ENCODE data around the gene MAP3K10.
"Not testable (repeated sequence)": the region's sequence is repeated elsewhere in the genome, so short reads cannot be mapped to it uniquely, and the experiment has no call there.

Gene MAP3K10

DNA sequence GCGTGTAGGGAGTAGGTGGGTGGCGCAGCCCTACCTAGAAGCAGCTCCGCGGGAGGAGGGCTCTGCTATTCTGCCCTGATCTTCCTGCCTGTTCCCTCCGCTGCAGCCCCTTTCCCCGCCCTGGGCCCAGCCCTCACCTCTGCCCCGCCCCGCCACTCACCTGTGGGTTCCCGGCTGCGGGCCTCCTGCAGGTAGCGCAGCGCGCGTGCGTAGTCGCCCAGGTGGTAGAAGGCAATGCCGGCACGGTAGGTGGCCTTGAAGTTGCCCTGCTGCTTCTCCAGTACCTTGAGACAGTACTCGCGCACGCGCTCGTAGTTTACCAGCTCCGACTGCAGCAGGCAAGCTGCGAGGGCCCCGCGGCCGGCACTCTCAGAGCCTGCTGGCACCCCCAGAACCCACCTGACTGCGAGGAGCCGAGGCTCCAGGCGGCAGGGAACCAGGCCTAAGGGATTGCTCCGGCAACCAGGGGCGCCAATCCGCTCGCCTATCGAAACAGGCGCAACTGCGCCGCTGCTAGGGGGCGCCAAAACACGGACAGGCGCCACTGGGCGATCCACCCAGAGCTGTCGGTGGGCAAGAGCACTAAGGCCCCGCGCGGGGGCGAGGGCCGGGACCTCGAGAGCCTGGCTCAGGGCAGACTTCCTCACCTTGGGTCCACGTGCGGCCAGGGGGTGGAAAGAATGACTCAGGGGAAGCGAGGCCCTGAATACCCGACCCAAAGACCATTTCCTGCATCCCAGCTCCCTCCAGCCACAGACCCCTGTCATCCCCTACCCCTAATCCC is 26.0 kb downstream of the MAP3K10 start:
- DNase-seq (ENCODE audit: low read depth) = no peak

DNA sequence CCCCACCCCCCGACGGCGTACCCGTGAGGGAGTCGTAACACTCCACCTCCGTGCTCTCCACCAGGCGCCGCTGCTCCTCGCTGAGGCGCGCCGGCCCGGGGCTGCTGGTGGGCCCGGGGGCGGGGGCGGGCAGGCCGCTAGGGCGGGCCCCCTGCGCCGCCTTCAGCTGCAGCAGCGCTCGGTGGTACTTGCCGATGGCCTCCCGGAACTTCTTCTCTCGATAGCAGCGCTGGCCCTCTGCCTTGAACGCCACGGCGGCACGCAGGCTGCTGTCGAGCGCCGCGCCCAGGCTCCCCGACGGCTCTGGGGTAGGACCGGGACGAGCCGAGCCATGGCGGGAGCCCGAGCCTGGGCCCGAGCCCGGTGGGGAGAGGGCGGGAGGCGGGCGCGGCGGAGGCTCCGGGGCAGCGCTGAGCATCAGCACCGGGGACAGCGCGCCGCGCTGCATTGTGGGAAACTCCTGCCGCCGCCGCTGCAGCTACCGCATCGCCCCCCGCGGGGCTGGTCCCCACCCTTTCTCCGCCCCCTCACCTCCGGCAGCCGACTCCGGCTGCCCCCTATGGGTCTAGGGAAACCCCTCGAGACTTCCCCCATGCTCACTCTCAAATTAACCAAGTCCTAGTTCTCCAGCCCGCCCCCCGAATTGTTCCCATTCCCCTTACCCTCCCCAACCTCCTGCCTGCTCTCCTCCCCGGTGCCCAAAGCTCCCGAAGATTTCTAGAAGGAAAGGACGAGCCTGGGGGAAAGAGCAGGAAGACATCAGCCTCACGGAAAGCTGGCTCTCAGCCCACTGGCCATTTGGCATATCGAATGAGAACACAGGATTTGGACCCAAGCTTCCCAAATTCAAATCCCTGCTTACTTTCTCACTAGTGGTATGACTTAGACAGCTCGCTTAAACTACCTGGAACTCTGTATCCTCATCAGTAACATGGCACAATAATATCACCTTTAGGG is 27.0 kb downstream of the MAP3K10 start, which contains the start of gene TTC9B:
Gene TTC9B (minus strand): TSS at position 451 of the 957 bp plus-strand sequence. CDS start 3 bp downstream, at position 448.
- no peak for DNase-seq (ENCODE audit: low read depth)

DNA sequence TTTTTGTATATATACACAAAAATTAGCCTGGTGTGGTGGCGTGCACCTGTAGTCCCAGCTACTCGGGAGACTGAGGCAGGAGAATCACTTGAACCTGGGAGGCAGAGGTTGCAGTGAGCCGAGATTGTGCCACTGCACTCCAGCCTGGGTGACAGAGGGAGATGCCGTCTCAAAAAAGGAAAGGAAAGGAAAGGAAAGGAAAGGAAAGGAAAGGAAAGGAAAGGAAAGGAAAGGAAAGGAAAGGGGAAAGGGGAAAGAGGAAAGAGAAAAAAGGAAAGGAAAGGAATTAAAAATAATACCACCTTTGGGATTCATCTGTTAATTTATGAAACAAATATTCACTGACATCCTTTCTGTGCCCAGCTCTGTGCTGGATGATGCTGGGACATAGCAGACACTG is 27.8 kb downstream of the MAP3K10 start:
- not testable (repeated sequence) for DNase-seq (ENCODE audit: low read depth)

DNA sequence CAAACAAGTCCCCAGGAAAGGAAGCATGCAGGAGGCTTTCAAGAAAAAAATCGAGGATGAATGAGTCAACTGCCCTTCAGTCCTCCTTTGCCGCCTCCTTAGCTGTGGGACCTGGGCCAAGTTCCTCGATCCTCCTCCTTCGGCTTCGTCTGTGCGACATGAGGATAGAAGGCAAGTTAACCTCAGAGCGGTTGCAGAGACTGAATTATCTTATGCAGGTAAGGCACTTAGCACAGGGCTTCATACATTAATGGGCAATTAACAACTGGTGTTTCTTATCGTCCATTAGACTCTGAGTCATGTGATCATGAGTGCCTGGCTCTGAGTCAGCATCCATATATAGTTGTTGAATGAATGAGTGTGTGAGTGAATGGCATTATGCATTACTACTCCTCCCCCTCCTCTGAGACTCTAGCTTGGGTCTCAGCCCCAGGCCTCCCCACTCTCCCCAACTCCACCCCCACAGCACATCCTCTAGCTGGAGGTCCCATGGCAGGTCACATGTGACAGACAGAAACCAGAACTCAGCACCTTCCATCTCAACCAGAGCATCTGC is 28.6 kb downstream of the MAP3K10 start:
- DNase-seq (ENCODE audit: low read depth) = peak; percentile 95

DNA sequence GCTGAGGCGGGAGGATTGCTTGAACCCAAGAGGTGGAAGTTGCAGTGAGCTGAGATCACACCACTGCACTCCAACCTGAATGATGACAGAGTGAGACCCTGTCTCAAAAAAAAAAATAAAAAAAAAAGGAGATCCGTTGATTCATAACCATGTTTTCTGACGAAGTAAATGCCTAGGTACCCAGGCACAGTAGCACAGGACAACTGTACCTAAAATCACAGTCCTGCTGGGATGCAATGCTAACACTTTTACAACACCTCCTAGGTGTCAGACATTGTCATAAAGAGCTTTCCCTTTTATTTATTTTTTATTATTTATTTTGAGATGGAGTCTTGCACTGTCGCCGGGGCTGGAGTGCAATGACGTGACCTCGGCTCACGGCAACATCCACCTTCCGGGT is 29.4 kb downstream of the MAP3K10 start:
- no peak for DNase-seq (ENCODE audit: low read depth)

DNA sequence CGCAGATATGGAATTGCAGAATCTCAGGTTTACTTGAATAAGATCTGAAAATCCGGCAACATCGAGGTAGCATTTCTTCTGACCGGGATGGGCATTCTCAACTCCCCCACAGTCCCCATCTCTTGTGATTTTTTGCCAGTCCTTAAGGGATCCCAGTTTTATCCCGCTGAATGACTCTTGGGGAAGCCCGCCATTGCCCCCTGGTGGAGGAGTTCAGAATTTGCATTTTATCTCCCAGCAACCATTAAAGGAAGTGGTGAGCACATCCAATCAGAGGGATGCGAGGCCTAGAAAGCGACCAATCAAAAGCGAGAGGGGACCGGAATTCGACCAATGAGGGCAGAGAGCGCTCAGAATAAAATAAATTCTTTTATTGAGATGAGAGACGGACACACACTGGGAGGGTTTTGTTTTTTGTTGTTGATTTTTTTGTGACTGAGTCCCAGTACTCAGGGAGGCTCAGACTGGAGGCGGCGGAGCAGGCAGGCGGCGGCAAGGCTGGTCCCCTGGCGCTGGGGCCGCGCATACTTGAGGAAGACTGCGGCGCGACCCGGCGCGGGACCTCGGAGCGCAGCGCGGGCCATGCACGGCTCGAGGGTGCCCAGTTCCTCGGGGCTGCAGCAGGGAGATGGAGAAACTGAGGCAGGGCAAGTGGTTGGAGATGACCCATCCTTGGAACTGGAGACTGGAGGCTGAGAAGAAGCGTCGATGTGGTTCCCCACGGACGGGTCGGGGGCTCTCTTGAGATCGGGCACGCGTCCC is 30.8 kb downstream of the MAP3K10 start:
- DNase-seq (ENCODE audit: low read depth) = peak; percentile 81

DNA sequence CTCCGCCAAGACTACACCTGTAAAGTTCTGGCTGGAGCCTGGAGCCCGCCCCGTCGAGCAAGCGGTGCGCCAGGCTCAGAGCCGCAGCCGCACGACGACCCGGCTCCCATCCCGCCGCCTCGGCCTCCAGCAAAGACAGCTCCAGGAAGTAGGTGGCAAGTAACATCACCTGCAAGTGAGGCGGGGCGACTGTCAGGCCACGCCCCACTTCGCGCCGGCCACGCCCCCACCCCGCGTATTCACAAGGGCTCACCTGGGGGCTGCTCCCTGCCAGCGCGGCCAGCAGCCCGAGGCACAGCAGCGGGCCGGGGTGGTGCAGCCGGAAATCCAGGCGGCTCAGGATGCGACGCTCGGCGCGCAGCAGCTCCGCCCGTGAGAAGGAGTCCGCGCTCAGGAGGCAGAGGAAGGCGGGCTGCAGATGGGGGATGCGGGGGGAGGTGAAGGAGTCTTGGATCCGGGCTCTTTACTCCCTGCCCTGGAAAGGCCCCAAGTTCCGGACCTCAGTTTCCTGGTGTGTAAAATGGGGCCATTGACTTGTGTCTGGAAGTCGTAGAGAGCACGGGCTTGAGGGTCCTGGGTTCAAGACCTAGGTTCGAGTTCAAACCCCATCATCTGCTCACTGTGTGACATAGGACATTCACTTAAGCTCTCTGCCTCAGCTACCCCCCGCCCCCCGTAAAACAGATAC is 32.1 kb downstream of the MAP3K10 start:
- no peak for DNase-seq (ENCODE audit: low read depth)

DNA sequence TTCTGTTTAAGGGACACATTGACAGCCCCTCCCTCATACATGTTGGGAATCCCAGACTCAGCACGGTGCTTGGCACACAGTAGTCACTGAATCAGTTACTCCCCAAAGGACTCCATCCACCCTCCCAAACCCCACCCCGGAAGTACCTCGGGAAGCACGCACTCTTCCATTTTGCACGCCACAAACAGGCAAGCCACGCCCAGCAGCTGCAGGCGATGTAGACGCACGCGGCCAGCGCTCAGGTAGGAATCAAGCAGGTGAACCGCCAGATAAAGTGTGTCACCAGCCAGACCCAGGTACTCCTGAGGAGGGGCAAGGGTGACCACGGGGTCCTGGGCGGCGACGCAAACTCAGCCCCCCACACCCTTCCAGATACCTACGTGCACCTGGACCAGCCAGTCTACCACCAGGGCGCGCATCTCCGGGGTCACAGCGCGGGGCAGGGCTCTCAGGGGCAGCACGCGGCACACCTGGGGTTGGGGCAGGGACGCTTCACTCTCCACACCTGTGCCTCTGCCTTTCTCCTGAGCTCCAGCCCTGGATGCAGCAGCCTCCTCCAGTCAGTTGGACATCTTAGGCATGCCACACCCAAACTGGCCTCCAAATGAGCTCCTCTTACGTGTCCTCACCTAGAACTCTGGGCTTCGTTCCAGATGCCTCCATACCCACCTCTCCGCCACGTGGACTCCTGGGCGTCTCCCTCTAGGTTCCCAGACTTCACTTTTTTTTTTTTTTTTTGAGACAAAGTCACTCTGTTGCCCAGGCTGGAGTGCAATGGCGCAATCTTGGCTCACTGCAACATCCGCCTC is 33.3 kb downstream of the MAP3K10 start:
- DNase-seq (ENCODE audit: low read depth) = no peak

DNA sequence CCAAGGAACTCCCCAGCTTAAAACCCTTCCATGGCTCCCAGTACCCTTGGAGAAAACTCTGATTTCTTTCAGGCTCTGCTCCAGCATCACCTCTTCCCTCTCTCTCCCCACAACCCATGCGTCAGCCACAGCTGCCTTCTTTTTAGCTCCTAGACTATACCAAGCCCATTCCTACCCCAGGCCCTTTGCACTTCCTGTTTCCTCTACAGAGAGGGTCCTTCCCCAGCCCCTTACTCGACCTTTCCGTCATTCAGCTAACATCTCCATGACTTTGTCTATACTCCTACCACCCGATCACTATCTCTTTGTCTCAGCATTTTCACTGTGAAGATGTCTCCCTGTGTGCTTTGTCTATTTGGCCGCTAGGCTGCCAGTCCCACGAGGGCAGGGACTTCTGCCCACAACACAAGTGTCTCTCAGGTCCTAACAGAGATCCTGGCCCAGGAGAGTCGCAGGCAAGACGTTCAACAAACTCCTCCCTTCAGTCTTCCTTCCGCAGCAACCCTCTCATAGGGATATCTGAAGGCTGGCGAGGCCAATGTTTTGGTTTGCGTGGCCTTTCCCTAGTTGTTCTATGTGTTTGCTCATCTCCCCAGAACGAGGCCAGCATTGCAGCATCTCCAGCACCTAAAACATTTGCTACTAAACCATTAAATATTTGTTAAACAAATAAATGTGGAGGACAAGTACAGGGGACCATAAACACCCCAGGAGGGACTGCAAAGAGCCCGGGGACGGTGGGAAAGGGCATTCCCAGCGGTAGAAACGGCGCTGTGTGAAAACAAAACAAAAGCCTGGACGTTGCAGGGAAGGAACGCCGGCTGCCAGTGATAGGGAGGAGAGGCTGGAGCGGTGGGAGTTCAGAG is 34.4 kb downstream of the MAP3K10 start:
- no peak for DNase-seq (ENCODE audit: low read depth)

DNA sequence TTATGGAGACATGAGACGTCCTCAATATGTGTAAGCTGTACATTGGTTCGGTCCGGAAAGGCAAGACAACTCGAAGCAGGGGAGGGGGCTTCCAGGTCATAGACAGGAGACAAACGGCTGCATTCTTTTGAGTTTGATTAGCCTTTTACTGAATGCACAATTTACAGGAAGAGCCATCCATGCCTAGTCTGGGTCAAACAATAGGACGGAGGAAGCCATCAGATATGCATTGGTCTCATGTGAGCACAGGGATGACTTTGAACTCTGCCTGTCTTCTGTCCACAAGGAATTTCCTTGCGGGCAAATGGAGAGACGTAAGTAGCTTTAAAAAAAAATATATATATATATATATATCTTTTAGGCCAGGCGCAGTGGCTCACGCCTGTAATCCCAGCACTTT is 37.1 kb downstream of the MAP3K10 start:
- no peak for DNase-seq (ENCODE audit: low read depth)

DNA sequence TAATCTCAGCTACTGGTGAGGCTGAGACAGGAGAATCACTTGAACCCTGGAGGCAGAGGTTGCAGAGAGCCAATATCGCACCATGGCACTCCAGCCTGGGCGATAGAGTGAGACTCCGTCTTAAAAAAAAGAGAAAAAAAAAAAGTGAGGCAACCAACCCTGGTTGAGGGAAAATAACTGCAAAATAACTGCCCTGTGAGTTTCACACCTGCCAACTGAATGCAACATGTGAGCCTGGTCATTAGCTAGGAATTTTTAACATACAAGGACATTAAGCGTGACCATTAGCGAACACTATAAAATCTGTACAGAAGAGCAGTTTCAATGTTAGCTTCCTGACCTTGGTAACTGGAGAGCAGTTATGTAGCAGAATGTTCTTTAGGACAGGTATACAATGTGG is 37.6 kb downstream of the MAP3K10 start:
- DNase-seq (ENCODE audit: low read depth) = no peak

DNA sequence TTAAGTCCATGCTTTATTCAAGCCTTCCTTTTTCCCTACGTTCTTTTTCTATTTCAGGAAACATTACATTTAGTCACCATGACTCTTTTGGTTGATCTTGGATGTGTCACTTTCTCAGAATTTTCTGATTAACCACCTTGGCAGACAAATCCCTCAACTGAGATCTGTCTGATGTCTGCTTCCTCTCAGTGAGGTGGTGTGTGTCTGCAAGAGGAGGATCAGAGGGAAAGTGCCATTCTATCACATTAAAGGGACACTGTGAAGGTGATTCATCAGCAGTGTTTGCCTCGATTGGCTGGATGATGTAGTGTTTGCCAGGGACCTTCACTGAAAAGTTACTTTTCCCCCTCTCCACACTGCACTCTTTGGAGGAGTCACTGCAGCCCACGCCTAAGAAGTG is 38.3 kb downstream of the MAP3K10 start:
- no peak for DNase-seq (ENCODE audit: low read depth)

DNA sequence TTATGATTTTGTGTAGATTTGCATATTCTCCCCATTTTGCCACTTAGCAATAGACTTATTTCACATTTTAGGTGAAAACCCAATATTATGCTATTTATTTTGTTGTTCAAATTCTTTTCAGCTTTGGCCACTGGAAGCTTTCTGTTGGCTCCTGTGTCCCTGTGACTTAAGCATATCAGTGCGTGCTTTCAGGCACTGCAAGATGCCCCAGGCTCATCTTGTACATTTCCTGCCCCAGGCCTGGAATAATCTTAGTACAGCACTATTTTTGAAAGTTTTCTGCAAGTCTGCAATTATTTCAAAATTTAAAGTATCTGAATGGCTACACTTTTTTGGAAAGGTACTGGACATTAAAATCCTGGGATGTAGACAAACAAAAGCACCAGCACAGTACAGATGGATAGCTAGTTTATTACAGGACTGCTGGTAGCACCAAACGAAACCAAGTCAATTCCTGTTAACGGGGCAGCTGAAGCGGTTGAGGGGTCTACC is 38.7 kb downstream of the MAP3K10 start:
- DNase-seq (ENCODE audit: low read depth) = no peak

DNA sequence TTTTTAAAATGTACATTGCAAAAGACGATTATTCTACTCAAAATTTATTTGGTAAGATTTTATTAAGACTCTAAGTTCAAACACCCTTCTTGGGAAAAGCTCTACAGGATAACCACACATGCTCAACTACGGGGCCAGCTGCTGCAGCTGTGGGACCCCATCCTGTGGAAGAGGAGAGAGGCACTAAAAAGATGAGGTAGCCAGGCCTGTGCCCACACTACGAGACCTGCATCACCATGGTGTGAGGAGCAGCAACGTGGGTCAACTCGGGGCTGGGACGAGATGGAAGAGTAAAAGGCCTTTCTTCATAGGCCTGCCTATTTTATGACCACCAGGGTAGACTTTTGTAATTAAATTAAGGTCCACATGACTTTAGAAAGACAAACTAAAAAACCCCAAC is 39.8 kb downstream of the MAP3K10 start:
- DNase-seq (ENCODE audit: low read depth) = no peak

DNA sequence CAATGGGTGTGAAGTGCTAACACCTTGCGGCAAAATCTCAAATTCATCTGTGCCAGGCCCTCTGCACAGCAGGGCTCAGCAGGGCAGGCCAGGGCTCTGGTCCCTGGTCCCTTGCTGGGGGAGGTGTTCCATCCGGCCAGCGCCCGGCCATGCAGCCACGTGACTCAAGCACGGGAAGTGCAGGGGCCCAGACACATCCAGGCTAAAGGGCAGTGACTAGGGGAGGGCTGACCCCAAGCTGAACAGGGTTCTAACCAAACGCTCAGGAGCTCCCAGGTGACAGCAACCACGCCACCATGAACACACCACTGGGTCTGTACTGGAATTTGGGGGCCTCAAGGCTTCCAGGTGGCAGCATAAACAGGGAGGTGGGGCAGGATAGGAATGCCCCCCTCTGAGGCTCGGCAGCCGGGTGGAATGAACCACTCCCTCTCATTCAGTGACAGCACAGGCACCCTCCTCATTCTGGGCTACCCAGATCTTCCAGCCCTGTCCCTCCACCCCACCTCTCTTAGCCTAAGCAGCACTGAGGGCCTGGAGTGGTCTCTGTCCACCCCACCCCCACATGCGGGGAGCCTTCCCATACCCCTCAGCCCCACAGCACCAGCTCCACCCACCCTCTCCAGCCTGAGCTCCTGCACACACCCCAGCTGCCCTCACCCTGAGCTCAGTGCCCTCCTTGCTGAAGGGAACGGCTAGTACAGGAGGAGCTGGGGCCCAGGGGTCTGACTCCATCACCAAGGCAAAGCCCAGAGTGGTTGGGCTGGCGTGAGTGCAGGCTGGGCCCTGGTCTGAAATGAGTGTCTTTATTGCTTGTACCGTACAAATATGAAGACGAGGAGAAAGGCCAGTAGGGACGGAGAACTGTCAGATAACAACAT is 40.6 kb downstream of the MAP3K10 start:
- no peak for DNase-seq (ENCODE audit: low read depth)

DNA sequence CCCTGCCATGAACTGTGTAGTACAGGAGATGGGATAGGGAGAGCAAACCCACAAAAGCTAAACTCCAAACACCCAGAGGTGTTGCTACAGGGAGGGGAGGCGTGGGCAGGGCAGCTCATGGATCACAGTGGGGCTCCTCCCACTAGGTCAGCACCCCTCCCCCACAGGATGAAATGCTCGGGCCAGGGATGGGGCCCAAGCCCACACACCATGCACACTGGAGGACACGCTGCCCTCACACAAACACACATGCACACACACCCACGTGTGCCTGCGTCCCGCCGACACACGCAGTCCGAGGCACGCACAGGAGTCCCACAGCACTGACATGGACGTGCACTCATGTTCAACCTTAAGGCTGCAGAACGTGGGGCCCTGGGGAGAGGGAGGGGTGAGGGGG is 41.3 kb downstream of the MAP3K10 start:
- DNase-seq (ENCODE audit: low read depth) = no peak

DNA sequence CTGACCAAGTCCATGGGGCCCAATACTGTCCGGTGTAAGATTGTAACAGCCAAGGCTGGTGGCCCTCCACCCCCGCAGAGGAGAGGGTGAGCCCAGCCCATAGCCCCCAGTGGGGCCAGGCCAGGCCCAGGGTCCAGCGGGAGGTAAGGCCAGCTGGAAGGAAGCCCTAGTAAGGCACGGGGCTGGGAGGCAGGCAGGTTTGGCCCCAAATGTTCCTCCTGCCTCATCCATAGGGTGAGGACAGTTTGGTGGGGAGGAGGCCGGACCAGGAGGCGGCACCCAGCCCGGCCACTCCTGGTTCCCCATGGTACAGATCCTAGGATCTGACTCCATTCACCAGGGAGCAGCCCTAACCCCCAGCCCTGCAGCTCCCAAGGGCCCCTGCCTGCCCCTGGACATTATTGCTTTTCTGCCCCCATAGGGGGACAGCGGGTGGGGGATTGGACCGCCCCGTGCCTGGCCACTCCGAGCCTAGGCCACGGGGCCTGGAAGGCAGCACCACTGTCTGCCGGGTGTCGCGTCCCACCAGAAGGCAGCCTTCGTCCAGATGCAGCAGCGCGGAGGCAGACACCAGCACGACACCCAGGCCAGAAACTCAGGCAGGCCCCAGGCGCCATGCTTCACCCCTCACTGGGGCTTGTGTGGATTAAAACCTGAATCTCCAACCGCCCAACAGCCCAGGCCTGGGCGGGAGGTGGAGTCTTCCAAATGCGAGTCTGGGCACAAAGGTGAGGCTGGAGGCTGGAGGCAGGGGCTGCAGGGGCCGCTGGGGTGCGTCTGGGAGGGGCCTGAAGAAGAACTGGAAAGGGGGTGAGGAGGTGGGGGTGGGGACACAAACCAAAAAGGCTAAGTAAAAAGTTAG is 42.0 kb downstream of the MAP3K10 start:
- DNase-seq (ENCODE audit: low read depth) = no peak

Measured in HS-27A (cell line).